Limb (tissue), 2 donors: ENCODE data around the gene AMDHD2.
A peak's percentile ranks its signal among the peaks of the same experiment; 100 is the strongest.
"Not testable (repeated sequence)": the region's sequence is repeated elsewhere in the genome, so short reads cannot be mapped to it uniquely, and the experiment has no call there.

ENCODE experiments used
- DNase-seq, 2 donors: peaks; one replicate each; pipeline ENCODE4 v3.0.0-alpha.2; 2016; ENCODE audit errors: extremely low spot score in 2 of 2

The AMDHD2 gene, protein sequence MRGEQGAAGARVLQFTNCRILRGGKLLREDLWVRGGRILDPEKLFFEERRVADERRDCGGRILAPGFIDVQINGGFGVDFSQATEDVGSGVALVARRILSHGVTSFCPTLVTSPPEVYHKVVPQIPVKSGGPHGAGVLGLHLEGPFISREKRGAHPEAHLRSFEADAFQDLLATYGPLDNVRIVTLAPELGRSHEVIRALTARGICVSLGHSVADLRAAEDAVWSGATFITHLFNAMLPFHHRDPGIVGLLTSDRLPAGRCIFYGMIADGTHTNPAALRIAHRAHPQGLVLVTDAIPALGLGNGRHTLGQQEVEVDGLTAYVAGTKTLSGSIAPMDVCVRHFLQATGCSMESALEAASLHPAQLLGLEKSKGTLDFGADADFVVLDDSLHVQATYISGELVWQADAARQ

DNA sequence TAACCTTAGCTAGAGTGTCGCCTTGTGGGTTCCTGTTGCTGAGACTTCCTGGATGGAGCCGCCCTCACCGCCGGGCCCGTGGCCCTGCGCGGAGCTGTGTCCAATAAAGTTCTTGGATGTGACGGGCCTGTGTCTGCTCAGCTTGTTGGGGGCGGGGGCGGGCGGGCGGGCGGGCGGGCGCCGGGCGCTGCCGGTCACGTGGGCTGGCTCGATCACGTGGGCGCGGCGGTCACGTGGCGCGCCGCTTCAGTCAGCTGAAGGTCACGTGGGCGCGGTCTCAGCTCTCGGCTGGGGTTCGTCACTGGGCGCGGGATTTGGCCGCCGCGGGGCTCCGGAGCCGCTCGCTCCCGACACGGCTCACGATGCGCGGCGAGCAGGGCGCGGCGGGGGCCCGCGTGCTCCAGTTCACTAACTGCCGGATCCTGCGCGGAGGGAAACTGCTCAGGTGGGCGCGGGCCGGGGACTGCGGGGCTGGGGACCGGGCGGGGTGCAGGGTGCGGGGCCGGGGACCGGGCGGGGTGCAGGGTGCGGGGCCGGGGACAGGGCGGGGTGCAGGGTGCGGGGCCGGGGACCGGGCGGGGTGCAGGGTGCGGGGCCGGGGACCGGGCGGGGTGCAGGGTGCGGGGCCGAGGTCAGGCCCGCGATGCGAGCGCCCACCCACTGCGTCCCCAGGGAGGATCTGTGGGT is at the start of gene AMDHD2:
Gene AMDHD2 (plus strand): TSS at position 275 of the 687 bp plus-strand sequence. CDS start 88 bp downstream, at position 363.
- peak; percentile 92 to 93 for DNase-seq

DNA sequence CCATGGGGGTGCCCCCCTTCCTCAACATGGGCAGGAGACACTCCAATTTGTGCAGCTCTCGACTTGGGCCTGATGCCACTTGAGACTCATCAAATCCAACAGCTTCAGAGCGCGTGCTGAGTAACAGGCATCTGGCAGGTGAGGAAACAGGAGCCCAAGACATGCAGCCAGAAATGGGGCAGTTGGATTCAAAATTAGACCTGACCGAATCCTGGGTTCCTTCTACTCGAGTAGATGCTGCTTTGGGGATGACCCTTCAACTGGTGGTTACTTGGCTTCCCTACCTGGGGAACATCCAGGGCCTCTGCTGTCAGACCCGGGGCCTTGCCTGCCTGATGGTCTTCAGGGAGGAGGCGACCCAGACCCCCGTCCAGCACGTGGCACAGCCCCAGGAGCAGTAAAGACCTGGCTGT is 49.6 kb upstream of the AMDHD2 start:
- DNase-seq: no peak

DNA sequence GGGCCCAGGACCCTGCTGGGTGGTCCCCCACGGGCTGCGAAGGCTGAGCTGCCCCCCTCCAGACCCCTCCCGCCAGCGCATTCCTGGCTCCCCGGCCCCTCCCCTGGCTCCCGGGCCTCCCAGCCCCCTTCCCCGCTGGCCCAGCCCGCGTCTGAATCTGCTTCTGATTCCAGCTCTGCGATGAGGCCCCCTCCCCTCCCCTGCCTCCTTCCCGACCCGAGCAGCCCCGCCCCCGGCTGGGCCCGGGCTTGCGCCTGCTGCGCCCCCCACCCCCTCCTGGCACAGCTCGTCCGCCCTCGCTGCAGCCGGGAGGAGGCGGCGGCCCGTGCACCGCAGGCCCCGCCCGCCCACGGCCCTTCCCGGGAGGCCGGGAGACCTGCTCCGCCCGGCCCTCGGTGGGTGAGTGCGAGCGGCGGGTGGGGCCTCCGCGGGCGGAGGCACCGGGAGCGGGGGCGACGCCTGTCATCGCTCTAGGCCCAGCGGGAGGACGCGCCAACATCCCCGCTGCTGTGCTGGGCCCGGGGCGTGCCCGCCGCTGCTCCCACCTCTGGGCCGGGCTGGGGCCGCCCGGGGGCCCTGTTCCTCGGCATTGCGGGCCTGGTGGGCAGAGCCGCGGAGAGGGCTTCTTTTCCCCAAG is 49.0 kb upstream of the AMDHD2 start, which contains the start of gene NTN3:
Gene NTN3 (plus strand): TSS at position 282 of the 637 bp plus-strand sequence. CDS start 405 bp downstream, outside the sequence.
- DNase-seq: peak; percentile 86 to 89

DNA sequence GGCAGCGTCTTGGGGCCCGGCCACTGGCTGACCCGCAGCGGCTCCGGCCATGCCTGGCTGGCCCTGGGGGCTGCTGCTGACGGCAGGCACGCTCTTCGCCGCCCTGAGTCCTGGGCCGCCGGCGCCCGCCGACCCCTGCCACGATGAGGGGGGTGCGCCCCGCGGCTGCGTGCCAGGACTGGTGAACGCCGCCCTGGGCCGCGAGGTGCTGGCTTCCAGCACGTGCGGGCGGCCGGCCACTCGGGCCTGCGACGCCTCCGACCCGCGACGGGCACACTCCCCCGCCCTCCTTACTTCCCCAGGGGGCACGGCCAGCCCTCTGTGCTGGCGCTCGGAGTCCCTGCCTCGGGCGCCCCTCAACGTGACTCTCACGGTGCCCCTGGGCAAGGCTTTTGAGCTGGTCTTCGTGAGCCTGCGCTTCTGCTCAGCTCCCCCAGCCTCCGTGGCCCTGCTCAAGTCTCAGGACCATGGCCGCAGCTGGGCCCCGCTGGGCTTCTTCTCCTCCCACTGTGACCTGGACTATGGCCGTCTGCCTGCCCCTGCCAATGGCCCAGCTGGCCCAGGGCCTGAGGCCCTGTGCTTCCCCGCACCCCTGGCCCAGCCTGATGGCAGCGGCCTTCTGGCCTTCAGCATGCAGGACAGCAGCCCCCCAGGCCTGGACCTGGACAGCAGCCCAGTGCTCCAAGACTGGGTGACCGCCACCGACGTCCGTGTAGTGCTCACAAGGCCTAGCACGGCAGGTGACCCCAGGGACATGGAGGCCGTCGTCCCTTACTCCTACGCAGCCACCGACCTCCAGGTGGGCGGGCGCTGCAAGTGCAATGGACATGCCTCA is 48.3 kb upstream of the AMDHD2 start:
- no peak for DNase-seq

DNA sequence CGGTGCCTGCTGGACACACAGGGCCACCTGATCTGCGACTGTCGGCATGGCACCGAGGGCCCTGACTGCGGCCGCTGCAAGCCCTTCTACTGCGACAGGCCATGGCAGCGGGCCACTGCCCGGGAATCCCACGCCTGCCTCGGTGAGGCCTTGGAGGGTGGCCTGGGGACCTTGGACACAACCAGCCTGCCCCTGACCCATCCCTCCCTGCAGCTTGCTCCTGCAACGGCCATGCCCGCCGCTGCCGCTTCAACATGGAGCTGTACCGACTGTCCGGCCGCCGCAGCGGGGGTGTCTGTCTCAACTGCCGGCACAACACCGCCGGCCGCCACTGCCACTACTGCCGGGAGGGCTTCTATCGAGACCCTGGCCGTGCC is 47.7 kb upstream of the AMDHD2 start:
- DNase-seq: no peak

DNA sequence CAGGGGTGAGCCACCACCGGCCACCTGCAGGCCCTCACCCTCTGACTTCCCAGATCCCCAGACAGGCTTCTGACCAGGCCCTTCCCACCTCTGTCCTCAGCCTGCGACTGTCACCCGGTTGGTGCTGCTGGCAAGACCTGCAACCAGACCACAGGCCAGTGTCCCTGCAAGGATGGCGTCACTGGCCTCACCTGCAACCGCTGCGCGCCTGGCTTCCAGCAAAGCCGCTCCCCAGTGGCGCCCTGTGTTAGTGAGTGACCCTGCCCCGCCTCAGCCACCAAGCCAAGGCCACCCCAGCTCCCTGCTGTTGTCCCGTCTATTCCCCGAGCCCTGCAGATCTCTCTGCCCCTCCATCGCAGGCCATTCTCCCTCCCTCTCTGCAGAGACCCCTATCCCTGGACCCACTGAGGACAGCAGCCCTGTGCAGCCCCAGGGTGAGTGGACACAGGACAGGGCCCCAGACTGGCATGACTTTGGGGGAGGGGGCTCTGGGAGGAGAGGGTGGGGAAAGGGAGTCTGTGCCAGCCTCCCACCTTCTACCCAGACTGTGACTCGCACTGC is 47.2 kb upstream of the AMDHD2 start:
- DNase-seq: no peak

DNA sequence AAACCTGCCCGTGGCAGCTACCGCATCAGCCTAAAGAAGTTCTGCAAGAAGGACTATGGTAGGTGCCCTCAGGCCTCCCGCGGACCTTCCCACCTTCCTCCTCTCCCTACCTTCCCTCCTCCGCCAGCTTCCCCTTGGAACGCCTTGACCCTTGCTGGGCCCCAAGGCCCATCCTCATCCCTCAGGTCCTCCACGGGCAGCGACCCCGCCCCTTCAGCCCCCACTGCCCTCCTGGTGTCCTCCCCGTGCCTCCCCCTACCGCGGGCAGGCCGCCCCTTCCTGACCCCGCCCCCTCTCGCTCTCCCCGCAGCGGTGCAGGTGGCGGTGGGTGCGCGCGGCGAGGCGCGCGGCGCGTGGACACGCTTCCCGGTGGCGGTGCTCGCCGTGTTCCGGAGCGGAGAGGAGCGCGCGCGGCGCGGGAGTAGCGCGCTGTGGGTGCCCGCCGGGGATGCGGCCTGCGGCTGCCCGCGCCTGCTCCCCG is 46.7 kb upstream of the AMDHD2 start:
- peak in 1 of 2 donors; percentile 61 for DNase-seq

DNA sequence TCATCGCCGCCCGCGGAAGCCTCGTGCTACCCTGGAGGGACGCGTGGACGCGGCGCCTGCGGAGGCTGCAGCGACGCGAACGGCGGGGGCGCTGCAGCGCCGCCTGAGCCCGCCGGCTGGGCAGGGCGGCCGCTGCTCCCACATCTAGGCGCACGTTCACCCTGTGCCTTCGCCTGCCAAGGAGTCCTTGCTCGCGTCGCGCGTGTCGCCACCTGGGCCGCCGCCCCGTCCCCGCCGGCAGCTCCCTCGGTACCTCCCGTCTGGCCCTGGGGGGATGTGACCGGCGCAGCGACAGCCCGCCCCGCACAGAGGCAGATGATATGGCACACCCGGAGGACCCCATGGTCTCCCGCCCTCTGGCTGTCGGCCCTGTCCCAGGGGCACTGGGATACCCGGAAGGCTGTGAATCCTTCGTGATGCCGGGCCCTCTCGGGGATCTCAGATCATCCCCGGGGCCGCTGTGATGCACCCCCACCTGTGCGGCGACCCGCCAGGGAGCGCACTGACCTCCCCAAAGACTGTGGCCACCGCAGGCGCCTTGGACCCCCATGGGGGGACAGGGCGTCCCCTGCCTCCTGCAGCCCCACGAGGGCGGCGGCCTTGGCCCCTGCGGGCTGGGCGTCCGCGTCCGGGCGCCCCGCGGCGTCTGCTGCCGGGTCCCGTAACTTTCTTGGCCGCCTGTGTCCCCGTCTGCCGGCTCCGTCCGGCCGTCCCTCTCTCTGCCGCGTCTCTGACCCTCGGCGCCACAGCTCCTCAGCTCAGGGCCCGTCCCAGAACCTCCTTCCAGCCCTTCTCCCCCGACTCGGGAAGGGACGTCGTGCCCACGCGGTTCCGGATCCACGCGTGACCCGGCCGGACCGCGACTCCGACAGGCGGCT is 45.9 kb upstream of the AMDHD2 start:
- DNase-seq: peak in 1 of 2 donors; percentile 67

DNA sequence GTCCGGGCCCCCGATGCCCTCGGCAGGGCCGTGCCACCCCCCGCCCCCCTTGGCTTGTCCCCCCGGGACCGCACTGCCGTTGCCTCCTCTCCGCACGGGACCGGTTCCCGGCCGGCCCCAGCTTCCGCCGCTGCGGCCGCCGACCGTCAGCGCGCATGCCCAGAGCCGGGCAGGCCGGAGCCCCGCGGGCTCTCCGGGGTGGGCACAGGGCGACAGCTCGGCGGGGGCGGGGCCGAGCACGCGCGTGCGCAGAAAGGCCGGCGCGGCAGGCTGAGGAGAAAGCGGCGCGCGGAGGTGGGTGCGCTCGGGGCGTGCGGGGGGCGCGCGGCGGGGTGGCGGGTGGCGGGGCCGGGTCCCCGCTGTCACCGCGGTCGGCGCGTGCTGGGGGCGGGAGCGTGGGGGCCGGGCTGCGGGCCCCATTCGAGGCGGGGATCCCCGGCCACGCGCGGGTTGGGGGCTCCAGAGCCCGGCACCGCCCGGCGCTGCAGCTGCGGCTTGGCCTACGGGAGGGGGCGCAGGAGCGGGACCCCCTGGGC is 45.2 kb upstream of the AMDHD2 start, which contains the start of gene TBC1D24:
Gene TBC1D24 (plus strand): TSS at position 251 of the 536 bp plus-strand sequence. CDS start 21,022 bp downstream, outside the sequence.
- peak; percentile 83 to 94 for DNase-seq

DNA sequence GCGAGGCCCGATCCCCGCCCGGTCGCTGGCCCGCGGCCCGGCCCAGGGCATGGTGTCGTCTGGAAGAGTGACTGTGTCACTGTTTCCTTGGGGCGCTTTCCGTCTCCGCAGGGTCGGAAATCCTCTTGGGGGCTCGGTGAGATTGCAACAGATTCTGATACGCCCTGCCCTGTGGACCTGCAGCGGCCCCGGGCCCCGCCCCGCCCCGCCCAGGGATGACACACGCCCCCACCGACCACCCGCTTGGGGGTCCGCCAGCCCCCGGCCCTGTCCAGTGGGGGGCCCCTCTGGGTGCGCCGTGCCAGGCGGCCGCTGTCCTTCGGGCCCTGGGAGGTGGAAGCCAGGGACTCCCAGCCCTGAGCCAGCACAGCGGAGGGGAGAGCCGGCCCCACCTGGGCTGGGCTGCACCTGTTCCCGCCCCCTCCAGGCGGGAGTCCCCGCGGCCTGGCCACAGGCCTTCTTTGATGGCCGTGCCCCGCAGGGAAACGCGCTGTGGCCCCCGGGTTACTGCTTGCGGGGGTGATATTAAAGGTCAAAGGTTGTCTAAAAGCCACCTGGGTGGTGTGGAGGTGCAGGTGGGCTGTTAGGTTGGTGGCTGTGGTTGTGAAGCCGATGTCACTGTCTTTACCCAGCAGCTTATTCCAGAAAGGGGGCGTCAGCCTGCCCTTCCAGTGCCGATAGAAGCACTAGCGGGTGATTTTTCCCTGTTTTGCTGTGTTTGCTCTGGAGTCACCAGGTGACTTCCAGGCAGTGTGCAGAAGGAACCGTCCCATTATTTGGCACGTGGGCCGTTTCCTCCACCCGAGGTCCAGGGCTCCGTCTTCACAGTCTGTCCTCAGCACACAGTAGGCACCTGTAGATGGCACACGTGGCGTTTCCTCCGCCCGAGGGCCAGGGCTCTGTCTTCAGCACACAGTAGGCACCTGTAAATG is 44.5 kb upstream of the AMDHD2 start:
- peak in 1 of 2 donors; percentile 65 for DNase-seq

DNA sequence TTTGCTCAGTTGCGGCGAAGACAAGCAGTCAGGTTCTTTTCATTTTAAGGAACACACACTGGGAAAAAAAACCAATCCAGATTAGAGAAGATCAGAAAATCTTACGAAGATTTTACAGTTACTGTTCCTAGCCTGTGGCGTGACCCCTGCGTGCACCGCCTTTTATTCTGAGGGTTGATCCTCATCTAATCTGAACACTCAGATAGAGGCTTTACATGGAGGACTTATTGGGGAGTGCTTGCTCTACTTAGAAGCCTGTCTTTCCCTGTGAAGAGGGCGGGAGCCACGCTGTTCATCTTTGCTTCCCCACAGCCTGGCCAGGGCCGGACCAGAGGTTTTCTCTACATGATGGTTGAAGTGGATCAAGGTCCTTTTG is 43.8 kb upstream of the AMDHD2 start:
- no peak for DNase-seq

DNA sequence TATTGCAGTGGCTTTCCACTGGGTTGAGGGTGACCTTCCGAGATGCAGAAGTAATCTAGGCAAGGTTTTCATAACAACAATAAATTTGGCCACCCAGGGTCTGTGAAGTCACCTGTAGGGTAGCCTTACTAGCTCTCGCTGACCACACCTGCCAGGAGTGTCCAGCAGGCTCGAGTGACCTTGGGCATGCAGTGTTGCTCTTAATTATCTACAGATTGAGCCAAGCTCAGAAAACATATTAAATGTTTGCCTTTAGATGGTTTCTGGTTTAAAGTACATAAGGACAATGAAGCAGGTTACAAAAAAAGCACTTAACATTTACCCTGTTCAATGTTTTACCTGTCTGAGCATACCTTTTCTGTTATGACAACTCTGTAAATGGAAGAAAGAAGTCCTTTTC is 43.4 kb upstream of the AMDHD2 start:
- DNase-seq: no peak

DNA sequence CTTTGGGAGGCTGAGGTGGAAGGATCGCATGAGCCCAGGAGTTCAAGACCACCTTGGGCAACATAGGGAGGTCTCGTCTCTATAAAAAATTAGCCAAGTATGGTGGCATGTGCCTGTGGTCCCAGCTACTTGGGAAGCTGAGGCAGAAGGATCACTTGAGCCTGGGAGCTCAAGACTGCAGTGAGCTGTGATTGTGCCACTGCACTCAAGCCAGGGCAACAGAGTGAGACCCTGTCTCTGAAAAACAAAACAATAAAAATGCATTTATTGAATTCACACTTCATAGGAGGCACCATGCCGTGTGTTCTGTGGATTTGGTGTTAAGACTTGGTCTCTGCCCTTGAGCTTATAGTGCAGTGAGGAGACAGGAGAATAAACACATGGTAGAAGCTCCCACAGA is 42.8 kb upstream of the AMDHD2 start:
- DNase-seq: no peak

DNA sequence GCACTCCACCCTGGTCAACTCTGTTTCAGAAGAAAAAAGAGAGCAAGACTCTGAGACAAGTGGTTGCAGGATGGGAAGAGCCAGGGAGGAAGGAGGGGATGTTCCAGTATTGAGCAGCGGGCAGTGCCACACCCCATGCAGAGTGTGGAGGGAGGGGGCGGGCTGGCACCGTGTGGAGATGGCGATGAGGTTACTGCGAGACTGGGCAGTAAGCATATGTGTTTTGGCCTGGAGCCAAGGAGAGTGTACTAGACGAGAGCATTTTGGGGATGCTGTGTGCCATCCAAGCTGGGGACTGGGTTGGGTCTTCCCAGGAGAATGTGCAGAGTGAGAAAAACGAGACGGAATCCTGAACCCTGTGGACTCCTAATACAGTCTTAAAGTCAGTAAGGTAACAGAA is 41.9 kb upstream of the AMDHD2 start:
- DNase-seq: no peak

DNA sequence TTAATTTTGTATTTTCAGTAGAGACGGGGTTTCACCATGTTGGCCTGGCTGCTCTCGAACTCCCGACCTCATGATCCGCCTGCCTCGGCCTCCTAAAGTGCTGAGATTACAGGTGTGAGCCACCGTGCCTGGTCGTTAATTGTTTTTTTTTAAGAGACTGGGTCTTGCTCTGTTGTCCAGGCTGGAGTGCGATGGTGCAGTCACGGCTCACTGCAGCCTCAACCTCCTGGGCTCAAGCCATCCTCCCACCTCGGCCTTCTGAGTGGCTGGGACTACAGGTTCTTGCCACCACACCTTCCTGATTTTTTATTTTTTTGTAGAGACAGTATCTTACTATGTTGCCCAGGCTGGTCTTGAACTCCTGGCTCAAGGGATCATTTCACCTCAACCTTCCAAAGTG is 40.2 kb upstream of the AMDHD2 start:
- not testable (repeated sequence) for DNase-seq

DNA sequence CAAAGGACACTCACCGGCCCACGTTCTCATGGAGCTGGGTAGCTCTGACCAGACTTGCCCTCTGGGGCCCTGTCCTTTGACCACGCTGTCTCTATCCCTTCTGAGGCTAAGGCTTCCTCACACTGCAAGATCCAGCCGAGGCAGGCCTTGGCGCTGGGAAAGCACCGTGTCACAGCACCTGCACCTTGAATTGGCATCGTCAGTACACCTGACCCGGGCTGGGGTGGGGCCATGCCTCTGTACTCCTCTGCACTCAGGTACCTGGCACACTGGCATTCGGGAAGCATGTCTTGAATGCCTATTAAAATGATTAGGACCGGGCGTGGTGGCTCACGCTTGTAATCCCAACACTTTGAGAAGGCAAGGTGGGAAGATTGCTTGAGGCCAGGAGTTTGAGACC is 39.2 kb upstream of the AMDHD2 start:
- DNase-seq: no peak

DNA sequence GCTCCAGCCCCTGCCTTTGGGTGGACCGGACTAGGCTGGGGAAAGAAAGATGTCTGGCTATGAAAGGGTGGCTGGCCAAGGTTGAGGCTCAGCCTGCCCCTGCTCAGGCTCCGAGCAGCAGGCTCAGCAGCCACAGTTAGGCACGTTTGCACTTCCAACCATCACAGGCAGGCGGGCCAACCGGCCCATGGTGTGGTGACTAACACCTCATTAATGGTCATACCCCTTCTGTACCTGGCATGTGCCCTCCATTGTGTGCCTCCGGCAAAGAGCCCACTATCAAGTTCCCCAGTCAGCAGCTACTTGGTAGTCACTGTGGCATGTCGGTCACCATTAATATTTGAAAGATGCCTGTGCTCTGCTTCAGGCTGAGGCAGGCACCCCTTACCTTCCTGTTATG is 38.5 kb upstream of the AMDHD2 start:
- no peak for DNase-seq

DNA sequence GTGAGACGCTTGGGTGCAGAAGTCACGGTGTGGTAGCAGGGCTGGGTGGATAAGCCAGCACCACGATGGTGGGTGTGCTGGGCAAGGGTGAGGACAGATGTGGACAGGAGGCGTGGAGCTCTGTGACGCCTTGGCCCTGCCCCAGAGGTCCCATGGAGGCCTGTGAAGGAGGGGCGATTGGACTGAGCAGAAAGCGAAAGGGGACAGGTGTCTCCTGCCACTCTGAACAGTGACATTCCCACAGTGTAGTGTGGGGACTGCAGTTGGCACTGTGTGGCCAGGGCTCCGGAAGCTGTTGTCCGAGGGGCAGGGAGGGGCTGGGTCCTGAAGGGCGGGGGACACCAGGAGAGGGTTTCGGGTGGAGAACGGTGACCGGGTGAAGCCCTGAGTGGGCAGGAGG is 37.9 kb upstream of the AMDHD2 start:
- DNase-seq: no peak
